Caco-2 (cell line): ENCODE data around the gene IL1RAPL2. TPM values are rescaled to one million over a fixed set of nuclear protein-coding genes. Genes with fewer than 3 reads are reported as not detected.

Experiments used
- BruUV-seq: library from RNA; stranded (reverse); fragments of 400-500 nt; replicated peaks from 2 replicates; lab custom pipeline; 2021; lab: Mats Ljungman, UMichigan
- CTCF ChIA-PET: fragments of 300-600 bp; sonication (Branson Sonifier 250); formaldehyde crosslinking; loops from one replicate; lab custom pipeline; 2022; ENCODE audit warnings: antibody characterized with exemption; lab: Charles Lee
- POLR2A ChIA-PET: fragments of 300-600 bp; sonication (Branson Sonifier 250); formaldehyde crosslinking; loops from one replicate; lab custom pipeline; 2022; ENCODE audit warnings: antibody characterized with exemption; lab: Charles Lee
- DNase-seq, 2 experiments: peaks; one replicate each; pipeline versions ENCODE4 v3.0.0 to v3.0.0-alpha.2; 2020 to 2022
- H3K27me3 ChIP-seq: replicated peaks from 2 replicates; pipeline ENCODE4 v1.6.0; 2011; ENCODE audit warnings: low read length; ENCODE audit not compliant: control insufficient read depth, insufficient read depth
- H3K36me3 ChIP-seq: 2 replicates; pipeline ENCODE4 v1.5.1; 2011; ENCODE audit warnings: low read length; ENCODE audit not compliant: control insufficient read depth, insufficient read depth
- H3K4me1 ChIP-seq: fragments of 250-450 bp; sonication (Bioruptor Pico); 2 replicates; pipeline ENCODE4 v1.5.1; 2020; ENCODE audit warnings: mild to moderate bottlenecking
- H3K4me3 ChIP-seq: 2 replicates; pipeline ENCODE4 v1.5.1; 2011; ENCODE audit warnings: low read depth, mild to moderate bottlenecking, control low read depth, low read length
- H3K9me3 ChIP-seq: fragments of 250-450 bp; sonication (Bioruptor Pico); 2 replicates; pipeline ENCODE4 v1.5.1; 2020; ENCODE audit warnings: mild to moderate bottlenecking, moderate library complexity
- H3K27ac Mint-ChIP-seq: one replicate; pipeline ENCODE4 v1.8.0; 2022; ENCODE audit warnings: mixed read lengths; ENCODE audit not compliant: unreplicated experiment
- H3K27me3 Mint-ChIP-seq: one replicate; pipeline ENCODE4 v1.8.0; 2022; ENCODE audit warnings: mixed read lengths; ENCODE audit not compliant: insufficient read depth, unreplicated experiment
- H3K36me3 Mint-ChIP-seq: one replicate; pipeline ENCODE4 v1.8.0; 2022; ENCODE audit warnings: mild to moderate bottlenecking, mixed read lengths; ENCODE audit not compliant: insufficient read depth, unreplicated experiment
- H3K4me1 Mint-ChIP-seq: one replicate; pipeline ENCODE4 v1.8.0; 2022; ENCODE audit warnings: low read depth, mixed read lengths; ENCODE audit not compliant: unreplicated experiment
- H3K4me3 Mint-ChIP-seq: one replicate; pipeline ENCODE4 v1.8.0; 2022; ENCODE audit warnings: mild to moderate bottlenecking, moderate library complexity, mixed read lengths; ENCODE audit not compliant: unreplicated experiment
- H3K9me3 Mint-ChIP-seq: one replicate; pipeline ENCODE4 v1.8.0; 2022; ENCODE audit warnings: mixed read lengths; ENCODE audit not compliant: unreplicated experiment
- intact Hi-C: fragments of 100-400 bp; cut with micrococcal nuclease; formaldehyde crosslinking; loops from one replicate; pipeline ENCODE4 v1.10.0; 2022; ENCODE audit not compliant: unreplicated experiment
- total RNA-seq: library from RNA; stranded (reverse); gene quantifications from 2 replicates; pipeline ENCODE4 v1.2.3, GENCODE V29; 2022
- TF ChIP-seq, protein P1 (sequence below), 2 experiments: fragments of 200-600 bp in 1 of 2; IDR thresholded peaks; 1 replicate in 1 of 2; 2 replicates in 1 of 2; pipeline versions ENCODE4 v1.5.1 to v1.8.0; 2011 to 2022; ENCODE audit warnings: antibody characterized with exemption in 1 of 2, control low read depth in 1 of 2, inconsistent platforms in 1 of 2, low read depth in 1 of 2, low read length in 1 of 2, mild to moderate bottlenecking in 1 of 2, moderate library complexity in 1 of 2; ENCODE audit not compliant: insufficient read depth in 1 of 2, severe bottlenecking in 1 of 2, unreplicated experiment in 1 of 2

The IL1RAPL2 gene
- total RNA-seq, 1 experiment from 2014 or later, result not detected

DNA sequence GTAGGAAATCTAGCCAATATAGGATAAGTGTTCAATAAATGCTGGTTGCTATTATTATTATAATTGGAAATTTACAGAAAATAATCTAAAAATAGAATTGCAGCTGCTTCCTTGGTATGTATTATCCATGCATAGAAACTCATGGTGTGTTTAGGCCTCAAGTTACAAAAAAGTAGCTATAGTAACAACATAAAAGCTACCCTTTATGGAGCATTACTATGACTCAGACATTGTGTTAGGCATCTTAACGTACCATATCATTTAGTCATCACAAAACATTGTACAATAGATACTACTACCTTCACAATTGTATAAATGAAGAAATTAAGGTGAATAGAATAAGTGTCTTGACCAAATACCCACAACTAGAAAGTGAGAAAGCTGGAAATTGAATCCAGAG is 1129.5 kb downstream of the IL1RAPL2 start:
- POLR2A ChIA-PET, result no interaction called here

GRCh38 chrX:105696870-105697269 is 1130.9 kb downstream of the IL1RAPL2 start:
- POLR2A ChIA-PET, result no interaction called here

More for the DNA sequence above, 1129.5 kb downstream of the IL1RAPL2 start:
- Mint-ChIP-seq H3K4me1 (no peaks in the 10 kb centered on the region), H3K36me3 (no peaks in the 10 kb centered on the region), H3K9me3 (no peaks in the 10 kb centered on the region), H3K27me3 (no peaks in the 10 kb centered on the region), H3K4me3 (no peak overlapping the region), H3K27ac (no peak overlapping the region)
- intact Hi-C loops, result no loop called here
- Histone ChIP-seq H3K27me3 (no peaks in the 10 kb centered on the region), H3K4me1 (no peaks in the 10 kb centered on the region), H3K4me3 (no peak overlapping the region), H3K9me3 (no peaks in the 10 kb centered on the region), H3K36me3 (no peaks in the 10 kb centered on the region)
- no TSS peak for BruUV-seq
- CTCF ChIA-PET, result no interaction called here
- no peak for DNase-seq
- TF ChIP-seq, protein P1, sequence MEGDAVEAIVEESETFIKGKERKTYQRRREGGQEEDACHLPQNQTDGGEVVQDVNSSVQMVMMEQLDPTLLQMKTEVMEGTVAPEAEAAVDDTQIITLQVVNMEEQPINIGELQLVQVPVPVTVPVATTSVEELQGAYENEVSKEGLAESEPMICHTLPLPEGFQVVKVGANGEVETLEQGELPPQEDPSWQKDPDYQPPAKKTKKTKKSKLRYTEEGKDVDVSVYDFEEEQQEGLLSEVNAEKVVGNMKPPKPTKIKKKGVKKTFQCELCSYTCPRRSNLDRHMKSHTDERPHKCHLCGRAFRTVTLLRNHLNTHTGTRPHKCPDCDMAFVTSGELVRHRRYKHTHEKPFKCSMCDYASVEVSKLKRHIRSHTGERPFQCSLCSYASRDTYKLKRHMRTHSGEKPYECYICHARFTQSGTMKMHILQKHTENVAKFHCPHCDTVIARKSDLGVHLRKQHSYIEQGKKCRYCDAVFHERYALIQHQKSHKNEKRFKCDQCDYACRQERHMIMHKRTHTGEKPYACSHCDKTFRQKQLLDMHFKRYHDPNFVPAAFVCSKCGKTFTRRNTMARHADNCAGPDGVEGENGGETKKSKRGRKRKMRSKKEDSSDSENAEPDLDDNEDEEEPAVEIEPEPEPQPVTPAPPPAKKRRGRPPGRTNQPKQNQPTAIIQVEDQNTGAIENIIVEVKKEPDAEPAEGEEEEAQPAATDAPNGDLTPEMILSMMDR (IDR thresholded peaks at IDR 0.05; ENCODE audit: insufficient read depth in 1 of 2, low read depth in 1 of 2, low read length in 1 of 2, severe bottlenecking in 1 of 2, unreplicated experiment in 1 of 2), result no peak

DNA sequence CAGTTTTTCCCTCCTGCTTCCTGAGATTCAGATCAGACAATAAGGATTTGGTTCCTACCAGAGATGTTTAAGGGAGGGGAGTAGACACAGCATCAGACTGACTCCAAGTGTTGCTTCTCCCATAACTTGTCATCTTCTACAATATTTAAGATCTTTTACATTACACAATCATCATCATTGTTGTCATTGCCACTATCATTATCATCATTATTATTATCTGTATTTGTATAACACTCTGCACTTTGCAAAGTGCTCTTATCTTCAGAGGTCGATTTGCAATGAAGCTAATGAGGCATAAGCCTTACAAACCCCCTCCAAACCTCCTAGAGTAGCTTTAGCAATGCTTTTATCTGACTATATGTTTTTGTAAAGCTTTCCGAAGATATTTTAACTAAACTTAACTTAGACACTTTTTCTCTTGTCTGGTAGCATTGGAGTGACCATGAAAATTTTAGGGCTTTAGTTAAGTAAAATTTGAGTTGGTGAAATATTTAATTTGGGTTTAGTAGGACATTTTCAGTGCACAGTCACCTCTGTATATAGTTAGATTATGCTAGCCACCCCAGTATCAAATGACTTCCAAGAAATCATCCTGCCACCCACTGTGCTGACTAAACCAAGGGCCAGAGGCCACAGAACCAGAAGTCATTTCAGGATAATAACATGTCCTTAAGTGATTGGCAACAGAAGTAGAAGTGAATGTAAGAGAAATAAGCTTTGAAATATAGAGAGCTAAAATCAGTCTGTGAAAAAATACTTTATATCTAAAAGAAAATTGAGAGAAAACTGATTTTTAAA is 1132.2 kb downstream of the IL1RAPL2 start:
- CTCF ChIA-PET, result no interaction called here
- intact Hi-C loops, result no loop called here

More at GRCh38 chrX:105696870-105697269, 1130.9 kb downstream of the IL1RAPL2 start:
- no peak overlapping the region for H3K4me3 ChIP-seq
- H3K4me3 Mint-ChIP-seq, result no peak overlapping the region
- no peaks in the 10 kb centered on the region for H3K36me3 ChIP-seq
- DNase-seq, result no peak
- no TSS peak for BruUV-seq
- no peaks in the 10 kb centered on the region for H3K4me1 Mint-ChIP-seq
- intact Hi-C loops, result no loop called here
- no peaks in the 10 kb centered on the region for H3K27me3 ChIP-seq
- H3K9me3 ChIP-seq, result no peaks in the 10 kb centered on the region
- no peaks in the 10 kb centered on the region for H3K27me3 Mint-ChIP-seq
- TF ChIP-seq, protein P1 (IDR thresholded peaks at IDR 0.05; ENCODE audit: insufficient read depth in 1 of 2, low read depth in 1 of 2, low read length in 1 of 2, severe bottlenecking in 1 of 2, unreplicated experiment in 1 of 2), result no peak
- no peaks in the 10 kb centered on the region for H3K36me3 Mint-ChIP-seq
- no peak overlapping the region for H3K27ac Mint-ChIP-seq
- CTCF ChIA-PET, result interaction anchor here (1.0 kb wide), 1 partner anchor 9 kb away, joined by 3 read pairs; no protein-coding TSS in a partner anchor
- H3K4me1 ChIP-seq, result no peaks in the 10 kb centered on the region
- no peaks in the 10 kb centered on the region for H3K9me3 Mint-ChIP-seq

More for the DNA sequence above, 1132.2 kb downstream of the IL1RAPL2 start:
- Histone ChIP-seq H3K4me1 (no peaks in the 10 kb centered on the region), H3K36me3 (no peaks in the 10 kb centered on the region), H3K9me3 (no peaks in the 10 kb centered on the region), H3K27me3 (no peaks in the 10 kb centered on the region), H3K4me3 (no peak overlapping the region)
- H3K27ac Mint-ChIP-seq, result no peak overlapping the region
- no peaks in the 10 kb centered on the region for H3K9me3 Mint-ChIP-seq
- no peak overlapping the region for H3K4me3 Mint-ChIP-seq
- no peaks in the 10 kb centered on the region for H3K27me3 Mint-ChIP-seq
- TF ChIP-seq, protein P1 (IDR thresholded peaks at IDR 0.05; ENCODE audit: insufficient read depth in 1 of 2, low read depth in 1 of 2, low read length in 1 of 2, severe bottlenecking in 1 of 2, unreplicated experiment in 1 of 2), result no peak
- no TSS peak for BruUV-seq
- no peak for DNase-seq
- H3K4me1 Mint-ChIP-seq, result no peaks in the 10 kb centered on the region
- no peaks in the 10 kb centered on the region for H3K36me3 Mint-ChIP-seq
- POLR2A ChIA-PET, result no interaction called here
